ENCODE data around the gene KLK5.

- no peak for TF ChIP-seq CTCF (IDR thresholded peaks at IDR 0.05; ENCODE audit: low read length)
- TF ChIP-seq EZH2phosphoT487 (IDR thresholded peaks at IDR 0.05; ENCODE audit: low read length): no peak
These were observed 44.5 kb downstream of the KLK5 start for GRCh38 chr19:50908336-50908735.

Measured in MM.1S (cell line).